ENCODE results near the gene POLK.

DNA sequence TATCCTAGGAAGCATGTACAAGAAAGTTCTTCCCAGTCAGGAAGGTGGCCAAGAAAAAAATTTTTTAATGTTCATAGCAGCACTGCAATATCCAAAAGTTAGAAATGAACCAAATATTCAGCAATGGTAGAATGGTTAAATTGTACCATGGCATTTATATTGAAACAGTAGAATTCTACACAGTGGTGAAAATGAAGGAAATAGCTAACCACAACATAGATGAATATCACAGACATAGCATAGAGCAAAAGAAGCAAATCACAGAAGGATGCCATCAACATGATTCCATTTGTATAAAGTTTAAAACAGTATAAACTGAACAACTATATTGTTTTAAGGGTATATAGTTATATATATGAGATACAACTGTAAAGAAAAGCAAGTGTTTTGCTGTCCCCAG lies 88.8 kb downstream of the POLK start:
- TF ChIP-seq POLR2A (IDR thresholded peaks at IDR 0.05; ENCODE audit: low read depth, low read length) (no peak), CTCF (conservative IDR thresholded peaks at IDR 0.05; ENCODE audit: low read depth, low read length) (no peak), RAD21 (IDR thresholded peaks at IDR 0.05; ENCODE audit: low read length) (no peak), MAFK (IDR thresholded peaks at IDR 0.05; ENCODE audit: low read depth, low read length) (no peak), RFX5 (IDR thresholded peaks at IDR 0.05; ENCODE audit: low read depth, low read length) (no peak), FOS (IDR thresholded peaks at IDR 0.05; ENCODE audit: low read depth, low read length) (no peak), ELK1 (IDR thresholded peaks at IDR 0.05; ENCODE audit: borderline replicate concordance, low read depth, low read length) (no peak), MAZ (IDR thresholded peaks at IDR 0.05; ENCODE audit: borderline replicate concordance, low read depth, low read length) (no peak), USF2 (IDR thresholded peaks at IDR 0.05; ENCODE audit: low read depth, low read length) (no peak), CHD1 (IDR thresholded peaks at IDR 0.05; ENCODE audit: low read depth, low read length) (no peak), RCOR1 (IDR thresholded peaks at IDR 0.05; ENCODE audit: insufficient replicate concordance, low read length) (no peak), SMC3 (IDR thresholded peaks at IDR 0.05; ENCODE audit: low read depth, low read length) (no peak)
